HCT116 (cell line): ENCODE measurements around the gene ACOD1. TPM values are rescaled to one million over a fixed set of nuclear protein-coding genes. Genes with fewer than 3 reads are reported as not detected.

Source experiments
- ATAC-seq: fragments of 200-7000 bp; cut with Tn5 transposase; 2 replicates; pipeline ENCODE4 v1.9.1; 2020; ENCODE audit warnings: mild to moderate bottlenecking, moderate library complexity
- BruUV-seq: library from RNA; stranded (reverse); fragments of 400-500 nt; replicated peaks from 2 replicates; lab custom pipeline; 2021; lab: Mats Ljungman, UMichigan
- CTCF ChIA-PET: fragments of 300-600 bp; sonication (Branson Sonifier 250); formaldehyde crosslinking; loops from one replicate; lab custom pipeline; 2021; ENCODE audit warnings: antibody characterized with exemption; lab: Charles Lee
- POLR2A ChIA-PET: fragments of 300-600, 350-600 bp; sonication (Branson Sonifier 250); formaldehyde crosslinking; loops from one replicate; lab custom pipeline; 2021; ENCODE audit warnings: antibody characterized with exemption; lab: Charles Lee
- RAD21 ChIA-PET, 2 experiments: fragments of 300-600 bp; sonication (Branson Sonifier 250); formaldehyde crosslinking; loops; one replicate each; lab custom pipeline; 2023; ENCODE audit warnings: low total read pairs in 2 of 2; ENCODE audit not compliant: uncharacterized antibody in 2 of 2, unreplicated experiment in 2 of 2, low non-redundant PET in 1 of 2; lab: Charles Lee
- DNase-seq: peaks from one replicate; pipeline ENCODE4 v3.0.0-alpha.2; 2010; ENCODE audit warnings: low read depth, low spot score
- H2AFZ ChIP-seq: fragments of 200-600 bp; shearing (Covaris generic), sonication (generic); 2 replicates; pipeline ENCODE4 v1.6.1; 2017; ENCODE audit warnings: low read depth, mixed run types, mixed read lengths, antibody characterized with exemption, low read length; ENCODE audit not compliant: poor library complexity, severe bottlenecking
- H3K27ac ChIP-seq: 2 replicates; pipeline ENCODE4 v1.5.1; 2012; ENCODE audit warnings: low read depth, low read length
- H3K27me3 ChIP-seq: fragments of 200-600 bp; sonication (generic); 2 replicates; pipeline ENCODE4 v1.6.1; 2016; ENCODE audit warnings: mixed run types, low read length, mixed read lengths; ENCODE audit not compliant: insufficient read depth
- H3K36me3 ChIP-seq, 2 experiments: fragments of 200-500 bp in 1 of 2; fragments of 200-600 bp in 1 of 2; sonication (Bioruptor generic) in 1 of 2; sonication (generic) in 1 of 2; 2 replicates each; pipeline versions ENCODE4 v1.5.1 to v1.6.1; 2014 to 2016; ENCODE audit warnings: low read length in 2 of 2, inconsistent platforms in 1 of 2, mixed read lengths in 1 of 2, mixed run types in 1 of 2; ENCODE audit not compliant: insufficient read depth in 2 of 2, control insufficient read depth in 1 of 2
- H3K4me1 ChIP-seq, 2 experiments: fragments of 200-600 bp in 1 of 2; sonication (generic) in 1 of 2; 2 replicates each; pipeline versions ENCODE4 v1.5.1 to v1.6.1; 2012 to 2017; ENCODE audit warnings: low read length in 2 of 2, inconsistent platforms in 1 of 2, mild to moderate bottlenecking in 1 of 2, mixed read lengths in 1 of 2, mixed run types in 1 of 2, moderate library complexity in 1 of 2; ENCODE audit not compliant: insufficient read depth in 2 of 2, control insufficient read depth in 1 of 2
- H3K4me2 ChIP-seq: fragments of 200-600 bp; sonication (generic); 2 replicates; pipeline ENCODE4 v1.6.1; 2017; ENCODE audit warnings: mixed run types, low read length, mixed read lengths
- H3K4me3 ChIP-seq, 2 experiments: fragments of 200-600 bp in 1 of 2; sonication (generic) in 1 of 2; replicated peaks in 1 of 2; 2 replicates each; pipeline ENCODE4 v1.5.1; 2011 to 2016; ENCODE audit warnings: low read length in 2 of 2, control low read depth in 1 of 2, low read depth in 1 of 2, mild to moderate bottlenecking in 1 of 2, mixed read lengths in 1 of 2, mixed run types in 1 of 2
- H3K79me2 ChIP-seq: fragments of 200-600 bp; sonication (generic); 2 replicates; pipeline ENCODE4 v1.6.1; 2017; ENCODE audit warnings: mild to moderate bottlenecking, mixed run types, low read length, moderate library complexity, mixed read lengths; ENCODE audit not compliant: insufficient read depth
- H3K9ac ChIP-seq: fragments of 200-600 bp; sonication (generic); 2 replicates; pipeline ENCODE4 v1.6.1; 2016; ENCODE audit warnings: low read length, mixed read lengths
- H3K9me2 ChIP-seq: fragments of 200-600 bp; sonication (generic), shearing (Covaris generic); 2 replicates; pipeline ENCODE4 v1.6.1; 2017; ENCODE audit warnings: mixed run types, mild to moderate bottlenecking, moderate library complexity; ENCODE audit not compliant: insufficient read depth
- H3K9me3 ChIP-seq, 2 experiments: fragments of 200-500 bp in 1 of 2; fragments of 200-600 bp in 1 of 2; sonication (Bioruptor generic) in 1 of 2; sonication (generic) in 1 of 2; 2 replicates each; pipeline ENCODE4 v1.6.1; 2014 to 2017; ENCODE audit warnings: low read length in 2 of 2, mixed read lengths in 2 of 2, inconsistent platforms in 1 of 2, low read depth in 1 of 2, mild to moderate bottlenecking in 1 of 2, mixed run types in 1 of 2, moderate library complexity in 1 of 2; ENCODE audit not compliant: control insufficient read depth in 1 of 2, insufficient read depth in 1 of 2
- H4K20me1 ChIP-seq: fragments of 200-600 bp; sonication (generic), shearing (Covaris generic); 2 replicates; pipeline ENCODE4 v1.6.1; 2017; ENCODE audit warnings: mixed run types, mild to moderate bottlenecking, moderate library complexity; ENCODE audit not compliant: insufficient read depth
- CEBPB ChIP-seq: IDR thresholded peaks from 2 replicates; pipeline ENCODE4 v1.6.1; 2012; ENCODE audit warnings: low read depth
- CTCF ChIP-seq, 3 experiments: fragments of 200-600 bp in 1 of 3; sonication (generic) in 1 of 3; IDR thresholded peaks in 2 of 3; conservative IDR thresholded peaks in 1 of 3; 2 replicates each; pipeline ENCODE4 v1.5.1; 2012 to 2017; ENCODE audit warnings: low read depth in 2 of 3, low read length in 2 of 3, antibody characterized with exemption in 1 of 3, borderline replicate concordance in 1 of 3, control low read depth in 1 of 3, mild to moderate bottlenecking in 1 of 3, mixed read lengths in 1 of 3, mixed run types in 1 of 3, moderate library complexity in 1 of 3; ENCODE audit not compliant: insufficient read depth in 1 of 3
- EGR1 ChIP-seq: IDR thresholded peaks from 2 replicates; pipeline ENCODE4 v1.6.1; 2012; ENCODE audit warnings: low read depth
- EZH2 ChIP-seq: fragments of 200-600 bp; sonication (generic); IDR thresholded peaks from 2 replicates; pipeline ENCODE4 v1.6.1; 2017; ENCODE audit warnings: antibody characterized with exemption, mixed run types
- MAX ChIP-seq: IDR thresholded peaks from 2 replicates; pipeline ENCODE4 v1.6.1; 2012
- POLR2A ChIP-seq: IDR thresholded peaks from 2 replicates; pipeline ENCODE4 v1.7.0; 2011; ENCODE audit warnings: borderline replicate concordance; ENCODE audit not compliant: insufficient read depth, insufficient read length; ENCODE audit errors: extremely low read depth
- POLR2AphosphoS5 ChIP-seq: IDR thresholded peaks from 2 replicates; pipeline ENCODE4 v1.6.1; 2011; ENCODE audit warnings: mild to moderate bottlenecking, low read depth, low read length, moderate library complexity
- RAD21 ChIP-seq: IDR thresholded peaks from 2 replicates; pipeline ENCODE4 v1.6.1; 2012; ENCODE audit warnings: low read depth, mild to moderate bottlenecking
- REST ChIP-seq: IDR thresholded peaks from 2 replicates; pipeline ENCODE4 v1.6.1; 2012; ENCODE audit warnings: low read depth
- SIN3A ChIP-seq: IDR thresholded peaks from 2 replicates; pipeline ENCODE4 v1.6.1; 2012; ENCODE audit warnings: low read depth
- SP1 ChIP-seq: IDR thresholded peaks from 2 replicates; pipeline ENCODE4 v1.6.1; 2012; ENCODE audit warnings: low read depth
- YY1 ChIP-seq: IDR thresholded peaks from 2 replicates; pipeline ENCODE4 v1.6.1; 2011; ENCODE audit warnings: low read length, low read depth, moderate library complexity, mild to moderate bottlenecking; ENCODE audit not compliant: insufficient replicate concordance; ENCODE audit errors: extremely low read depth
- ZBTB33 ChIP-seq: IDR thresholded peaks from 2 replicates; pipeline ENCODE4 v1.6.1; 2011; ENCODE audit warnings: mild to moderate bottlenecking, low read length, moderate library complexity; ENCODE audit not compliant: insufficient replicate concordance; ENCODE audit errors: extremely low read depth
- ZFX ChIP-seq: fragments of 450-650 bp; IDR thresholded peaks from 2 replicates; pipeline ENCODE4 v1.6.1; 2017
- ZNF274 ChIP-seq: fragments of 200-500 bp; sonication (Bioruptor generic); IDR thresholded peaks from 2 replicates; pipeline ENCODE4 v1.6.1; 2014; ENCODE audit warnings: mild to moderate bottlenecking, low read depth, low read length, inconsistent platforms
- intact Hi-C: fragments of 100-400 bp; cut with micrococcal nuclease; formaldehyde crosslinking; loops from 2 replicates; pipeline ENCODE4 v1.10.0; 2022
- total RNA-seq: library from RNA; stranded (reverse); gene quantifications from one replicate; pipeline ENCODE4 v1.2.1, GENCODE V29; 2021; ENCODE audit not compliant: unreplicated experiment

Gene ACOD1
- total RNA-seq, 1 experiment from 2014 or later = not detected

- Histone ChIP-seq H3K27me3 (no peaks in the 10 kb centered on the region), H3K4me3 (no peak overlapping the region), H3K9me2 (no peaks in the 10 kb centered on the region; the same call in 1 of the 2 replicates), H3K79me2 (no peaks in the 10 kb centered on the region), H4K20me1 (no peaks in the 10 kb centered on the region), H3K9ac (no peak overlapping the region), H3K9me3 (no peaks in the 10 kb centered on the region), H3K4me1 (no peaks in the 10 kb centered on the region), H3K4me2 (no peak overlapping the region), H2AFZ (no peak overlapping the region), H3K27ac (no peak overlapping the region), H3K36me3 (no peaks in the 10 kb centered on the region)
- ATAC-seq (no peak), DNase-seq (no peak)
- ChIA-PET CTCF (no interaction called here), POLR2A (no interaction called here), RAD21 (no interaction called here)
- BruUV-seq = no TSS peak
- intact Hi-C loops = no loop called here
- no peak for TF ChIP-seq EGR1
- TF ChIP-seq ZBTB33 = no peak
- no peak for TF ChIP-seq ZFX
- TF ChIP-seq EZH2 = no peak
- TF ChIP-seq POLR2A = no peak
- TF ChIP-seq SP1 = no peak
- no peak for TF ChIP-seq SIN3A
- TF ChIP-seq MAX = no peak
- no peak for TF ChIP-seq POLR2AphosphoS5
- no peak for TF ChIP-seq REST
- TF ChIP-seq CTCF (IDR thresholded peaks at IDR 0.05 in 2 of 3, conservative IDR thresholded peaks at IDR 0.05 in 1 of 3; ENCODE audit: borderline replicate concordance in 1 of 3, insufficient read depth in 1 of 3, low read depth in 2 of 3, low read length in 2 of 3) = no peak
- no peak for TF ChIP-seq RAD21
- TF ChIP-seq CEBPB = no peak
- no peak for TF ChIP-seq YY1
- no peak for TF ChIP-seq ZNF274
Observed at GRCh38 chr13:76950101-76950500, 1.8 kb downstream of the ACOD1 start.
